Activated CD4-positive, alpha-beta T cell treated with anti-CD3 and anti-CD28 coated beads, Interleukin-2, Interleukin-4, amounts not matched to agents 100 ng/mL and 50 ng/mL, durations not matched to agents 16 hours and 8 hours (primary cell): ENCODE data around the gene ETV6.

Experiments
- DNase-seq: peaks from one replicate; pipeline ENCODE4 v3.0.0-alpha.2; 2020; ENCODE audit warnings: low spot score

The ETV6 gene

DNA sequence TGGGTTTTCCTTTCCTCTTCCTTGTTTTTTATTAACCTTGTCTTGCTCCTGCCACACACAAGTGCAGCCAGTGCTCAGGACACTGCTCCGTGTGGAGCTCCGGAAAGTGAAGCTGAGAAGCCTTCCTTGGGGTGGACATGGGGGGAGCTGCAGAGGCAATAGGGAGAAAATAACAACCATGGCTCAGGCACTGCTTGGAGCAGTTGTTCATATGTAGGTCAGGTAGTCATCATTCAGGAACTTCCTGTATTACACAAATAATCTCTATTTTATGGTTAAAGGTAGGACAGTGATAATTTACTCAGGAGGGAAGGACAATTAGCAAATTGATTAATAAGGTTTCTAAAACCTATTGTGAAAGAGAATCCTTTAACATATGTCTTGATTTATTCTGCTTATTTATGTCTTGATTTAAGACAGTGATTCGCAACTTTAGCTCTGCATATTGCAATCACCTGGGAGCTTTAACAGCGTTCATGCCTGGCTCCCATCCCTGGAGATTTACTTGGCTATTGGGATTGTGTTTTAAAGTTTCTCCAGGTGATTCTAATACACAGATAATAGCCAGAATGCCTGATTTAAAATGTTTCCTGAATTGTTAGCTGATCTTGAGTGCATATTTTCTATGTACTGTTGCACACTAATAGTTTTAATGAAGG lies 92.1 kb downstream of the ETV6 start:
- no peak for DNase-seq

DNA sequence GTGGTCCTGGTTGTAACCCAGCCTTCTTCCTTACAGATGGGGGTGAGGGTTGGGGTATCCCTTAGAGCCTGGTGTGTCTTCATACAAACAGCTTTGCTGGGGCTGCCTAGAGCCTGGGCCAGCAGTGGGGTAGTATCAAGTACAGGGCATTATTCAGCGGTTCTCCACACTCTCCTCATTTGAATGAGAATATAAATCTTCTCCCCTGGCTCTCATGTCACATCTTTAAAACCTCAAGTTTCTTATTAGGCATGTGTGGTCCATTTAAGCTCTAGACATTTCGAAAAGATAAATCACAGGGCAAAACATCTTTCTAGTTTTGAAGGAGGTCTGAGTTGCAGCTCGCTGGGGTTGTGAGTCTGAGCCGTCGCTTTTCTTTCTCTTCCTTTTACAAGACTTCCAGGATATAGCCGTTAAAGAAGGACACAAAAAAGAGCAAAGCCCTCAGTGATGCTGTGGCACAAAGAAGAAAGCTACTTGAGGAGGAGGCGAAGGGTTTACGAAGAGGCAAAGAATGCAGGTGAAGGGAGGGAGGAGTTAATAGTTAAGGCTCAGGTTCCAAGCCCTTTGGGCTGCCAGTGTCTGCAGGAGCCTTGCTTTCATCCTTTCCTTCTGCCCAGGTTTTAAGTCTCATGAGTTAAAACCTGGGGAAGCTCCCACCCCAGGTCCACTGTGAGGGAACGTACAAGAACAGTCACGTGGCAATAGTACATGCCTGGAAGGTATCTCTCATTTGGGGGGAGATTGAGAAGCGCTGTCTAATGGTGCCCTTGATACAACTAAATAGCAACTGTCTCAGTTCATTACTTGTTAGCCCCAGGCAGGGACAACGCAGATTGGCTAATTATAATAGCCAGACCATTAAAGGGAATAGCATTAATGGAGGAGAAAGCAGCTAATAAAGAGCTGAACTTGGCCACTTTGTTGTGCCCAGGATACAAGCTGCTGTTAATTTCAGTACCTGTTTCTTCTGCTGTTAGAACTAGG lies 94.2 kb downstream of the ETV6 start:
- DNase-seq: no peak

DNA sequence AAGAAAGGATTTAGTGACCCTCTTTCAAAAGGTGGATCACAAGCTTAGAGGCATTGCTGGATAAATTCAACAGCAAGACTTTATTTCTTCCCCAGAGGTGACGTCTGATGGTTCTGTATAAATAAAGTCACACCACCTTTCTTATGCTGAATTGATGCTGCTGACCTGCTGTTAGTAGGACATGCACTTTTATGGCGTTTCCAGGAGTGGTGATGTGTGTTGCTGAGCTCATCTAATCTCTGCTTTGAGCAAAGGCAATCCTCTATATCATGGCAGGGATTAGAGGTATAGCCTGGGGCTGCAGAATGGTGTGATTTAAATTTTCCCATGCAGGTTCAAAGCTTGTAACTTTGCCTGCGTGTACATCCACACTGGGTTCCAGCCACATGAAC lies 94.9 kb downstream of the ETV6 start:
- no peak for DNase-seq

DNA sequence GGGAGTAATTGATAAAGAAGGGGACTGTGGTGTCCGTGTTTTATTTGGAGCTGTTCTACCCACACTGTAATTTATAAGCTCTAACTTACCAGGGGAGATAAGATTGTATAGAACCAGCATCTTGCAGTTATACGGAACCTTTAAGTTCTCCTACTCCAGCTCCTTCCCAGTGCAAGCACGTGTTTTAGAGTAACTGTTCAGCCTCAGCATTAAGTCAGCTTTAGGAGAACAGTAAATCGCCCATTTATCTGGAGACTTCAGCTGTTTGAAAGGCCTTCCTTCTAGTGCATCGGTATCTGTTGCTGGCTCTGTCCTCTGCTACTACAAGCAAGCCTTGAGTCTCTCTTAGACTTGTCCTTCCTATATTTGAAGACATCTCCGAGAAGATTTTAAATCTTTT lies 95.6 kb downstream of the ETV6 start:
- DNase-seq: no peak

DNA sequence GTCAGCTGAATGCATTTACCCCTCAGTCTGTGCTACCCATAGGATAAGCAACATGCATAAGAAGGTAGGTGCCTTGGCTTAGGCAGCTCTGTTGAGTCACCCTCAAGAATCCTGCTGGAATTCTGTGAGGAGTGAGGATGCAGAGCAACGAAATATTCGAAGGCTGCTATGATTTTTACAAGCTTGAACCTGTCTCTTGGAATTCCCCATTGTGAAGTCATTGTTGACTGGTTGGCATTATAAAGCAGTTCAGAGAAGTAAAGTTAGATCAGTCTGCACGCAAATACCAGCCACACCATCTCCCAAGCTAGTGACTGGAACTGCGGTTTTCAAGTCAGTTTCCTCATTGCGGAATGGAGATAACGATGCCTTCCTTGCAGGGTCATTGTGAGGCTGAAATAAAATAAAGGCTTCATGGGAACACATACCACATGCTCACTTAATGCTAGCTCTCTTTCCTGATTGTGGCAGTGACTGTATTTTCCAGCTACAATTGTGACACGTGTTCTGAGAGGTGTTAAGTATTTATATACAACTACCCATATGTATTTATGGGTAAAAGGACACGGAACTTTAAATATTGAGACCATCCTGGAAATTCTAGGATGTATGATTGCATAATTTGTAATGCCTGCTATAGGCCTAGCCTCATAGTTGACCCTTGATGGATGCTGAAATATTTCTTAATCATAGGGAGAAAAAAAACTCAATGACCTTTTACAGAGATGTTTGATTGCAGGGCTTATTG lies 96.7 kb downstream of the ETV6 start:
- DNase-seq: no peak

DNA sequence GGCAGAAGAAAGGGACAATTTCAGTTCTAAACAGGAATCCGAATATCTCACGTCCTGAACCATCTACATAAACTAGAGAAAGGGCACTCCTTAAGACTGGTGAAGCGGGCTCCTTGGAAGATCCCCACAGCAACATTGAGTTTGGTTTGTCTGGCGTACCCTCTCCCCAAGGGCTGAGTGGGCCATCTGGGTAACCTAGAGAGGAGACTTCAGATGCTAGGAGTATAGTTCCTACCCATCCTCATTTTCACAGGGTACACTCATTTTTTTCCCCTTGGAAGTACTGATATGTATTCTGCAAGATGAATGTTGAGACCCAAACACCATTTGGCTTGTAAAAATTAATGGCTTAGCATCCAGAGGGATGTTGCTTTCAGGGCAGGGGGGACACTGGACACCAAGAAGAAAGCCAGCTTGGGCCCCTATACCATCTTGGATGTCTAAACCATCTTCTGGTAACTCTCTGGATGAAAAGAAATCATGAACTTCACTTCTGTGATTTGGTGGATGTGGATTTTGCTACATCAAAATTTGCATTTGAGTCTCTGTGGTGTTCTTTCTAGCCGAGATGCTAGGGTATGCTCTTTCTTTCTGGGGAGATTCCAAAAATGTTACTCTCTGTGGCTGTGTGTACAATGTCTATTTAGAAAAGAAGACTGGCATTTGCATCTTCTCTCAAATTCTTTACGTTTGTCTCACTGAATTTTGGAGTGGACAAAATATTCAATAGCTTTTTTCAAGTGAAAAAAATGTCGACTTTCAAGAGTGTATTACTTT lies 97.7 kb downstream of the ETV6 start:
- no peak for DNase-seq

DNA sequence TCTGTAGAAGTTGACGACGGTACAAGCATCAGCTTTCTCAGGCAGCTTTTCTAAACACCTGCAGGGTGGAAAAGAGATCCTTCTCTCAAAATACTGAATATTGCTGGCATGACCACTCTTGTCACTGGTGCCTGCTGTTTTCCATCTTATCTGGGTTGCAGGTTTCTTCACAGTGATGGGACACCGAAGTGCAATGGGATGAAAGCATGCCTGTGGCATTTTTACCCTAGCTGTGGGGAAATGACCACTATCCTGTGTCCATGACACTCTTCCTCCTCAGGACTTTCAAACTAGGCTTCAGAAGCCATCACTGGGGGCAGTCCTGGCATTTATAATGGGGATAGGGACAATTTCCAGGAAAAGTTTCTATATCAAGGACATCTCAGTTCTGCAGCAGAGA lies 98.5 kb downstream of the ETV6 start:
- no peak for DNase-seq

DNA sequence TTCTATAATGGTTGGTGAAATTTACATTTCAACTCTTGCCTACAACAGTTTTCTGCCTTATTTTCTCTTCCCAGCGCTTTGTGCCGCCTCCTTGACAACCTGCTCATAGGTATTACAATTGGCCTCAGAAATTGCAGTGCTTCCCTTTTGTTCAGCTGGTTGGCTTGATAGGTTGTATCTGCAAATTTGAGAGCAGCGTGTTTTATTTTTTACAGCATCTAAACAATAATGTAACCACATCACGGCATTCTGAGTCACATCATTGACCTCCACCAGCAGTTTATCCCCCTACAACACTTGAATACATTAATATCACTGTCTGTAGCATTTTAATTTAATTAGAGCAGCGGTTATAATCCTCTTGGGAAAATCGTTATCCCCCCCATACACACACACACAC lies 99.4 kb downstream of the ETV6 start:
- no peak for DNase-seq

DNA sequence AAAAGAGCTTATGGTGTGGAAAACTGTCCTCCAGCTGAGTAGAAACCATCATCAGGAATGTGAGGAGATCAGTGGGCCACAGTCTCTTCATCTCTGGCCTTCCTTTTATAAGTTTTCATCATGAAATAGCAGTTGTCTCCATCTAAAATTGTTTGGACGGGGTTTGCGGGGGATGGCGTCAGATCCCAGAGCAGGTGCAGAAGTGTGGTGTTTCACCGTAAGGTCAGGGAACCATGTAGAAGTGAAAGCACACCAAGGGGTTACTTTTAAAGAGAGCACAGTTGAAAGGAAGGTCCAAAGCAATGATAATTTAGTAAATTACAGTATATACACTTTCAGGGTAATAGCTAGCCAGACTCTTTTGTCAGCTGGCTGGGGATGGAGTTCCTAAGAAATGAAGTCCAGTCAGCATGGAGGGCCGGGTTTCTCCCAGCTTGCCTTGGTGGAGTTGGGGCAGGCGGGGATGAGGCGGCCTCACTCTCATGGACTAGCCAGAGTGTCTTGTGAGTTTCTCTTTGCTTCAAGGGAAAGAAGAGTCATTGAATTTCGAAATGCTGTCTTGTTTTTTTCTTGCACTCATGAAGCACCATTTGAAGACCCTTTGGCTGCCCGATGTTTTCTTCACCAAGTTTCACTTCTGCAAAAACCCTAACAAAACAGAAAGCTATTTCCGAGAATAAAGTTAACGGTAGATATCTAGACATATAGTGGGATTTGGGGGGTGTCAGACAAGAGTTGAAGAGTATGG lies 100.6 kb downstream of the ETV6 start:
- no peak for DNase-seq

DNA sequence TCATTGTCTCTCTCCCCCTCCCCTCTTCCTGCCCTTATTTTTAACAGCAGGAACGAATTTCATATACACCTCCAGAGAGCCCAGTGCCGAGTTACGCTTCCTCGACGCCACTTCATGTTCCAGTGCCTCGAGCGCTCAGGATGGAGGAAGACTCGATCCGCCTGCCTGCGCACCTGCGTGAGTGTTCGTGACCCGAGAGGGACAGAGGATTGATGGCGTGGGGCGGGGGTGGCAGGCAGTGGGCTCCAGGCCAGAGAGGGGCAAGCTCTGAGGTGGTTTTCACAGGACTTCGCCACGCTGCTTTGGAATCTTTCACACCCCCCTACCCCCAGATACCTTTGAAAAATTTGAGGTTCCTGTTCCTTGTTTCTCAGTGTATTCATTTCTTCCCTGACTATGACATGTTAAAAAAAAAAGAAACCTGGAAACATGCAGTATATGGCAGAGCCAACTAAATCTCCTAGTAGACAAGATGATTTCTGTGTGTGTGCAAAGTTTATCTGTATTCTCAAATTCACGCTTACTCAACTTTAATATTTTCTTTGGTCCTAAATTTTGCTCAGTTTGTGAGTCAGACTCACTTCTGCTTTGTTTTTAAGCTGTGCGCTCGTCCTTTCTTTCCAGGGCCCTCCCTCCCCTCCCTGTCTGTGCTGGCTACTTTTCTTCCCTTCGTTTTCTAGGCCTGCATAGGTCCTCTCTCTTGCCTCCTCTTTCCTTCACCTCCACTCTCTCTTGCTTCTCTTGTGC lies 103.1 kb downstream of the ETV6 start:
- no peak for DNase-seq

DNA sequence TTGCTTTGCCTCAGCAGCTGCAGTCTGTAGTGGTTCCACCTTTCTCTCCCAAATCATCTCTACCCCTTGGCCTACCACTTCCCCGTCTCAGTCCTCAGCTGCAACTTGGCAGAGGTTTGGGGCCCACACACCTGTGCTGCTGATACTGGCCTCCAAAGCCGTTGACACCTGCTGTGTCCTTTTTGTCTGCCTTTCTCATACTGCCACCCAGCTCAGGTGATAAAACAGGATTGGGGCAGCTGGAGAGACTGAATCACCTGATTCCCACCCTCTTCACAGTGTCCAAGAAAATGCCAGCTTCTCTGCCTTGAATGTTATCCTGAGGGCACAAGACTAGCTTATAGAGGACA lies 103.7 kb downstream of the ETV6 start:
- DNase-seq: no peak

DNA sequence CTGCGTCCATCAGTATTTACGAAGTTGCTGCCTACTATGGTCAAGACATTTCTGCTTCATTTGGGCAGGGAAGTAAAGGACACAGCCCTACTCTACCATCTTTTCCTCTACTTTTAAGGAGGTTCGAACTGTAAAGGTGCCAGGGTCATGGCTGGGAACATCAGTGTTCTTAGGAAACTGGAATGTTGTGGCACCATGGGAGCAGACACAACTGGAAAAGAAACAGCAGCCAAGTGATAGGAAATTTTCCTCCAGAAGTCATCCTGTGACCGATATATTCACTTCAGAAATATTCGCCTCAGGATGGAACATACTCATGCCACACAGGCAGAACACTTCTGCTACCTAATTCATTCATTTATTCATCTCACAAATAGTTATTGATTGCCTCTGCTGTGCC lies 104.4 kb downstream of the ETV6 start:
- DNase-seq: no peak

DNA sequence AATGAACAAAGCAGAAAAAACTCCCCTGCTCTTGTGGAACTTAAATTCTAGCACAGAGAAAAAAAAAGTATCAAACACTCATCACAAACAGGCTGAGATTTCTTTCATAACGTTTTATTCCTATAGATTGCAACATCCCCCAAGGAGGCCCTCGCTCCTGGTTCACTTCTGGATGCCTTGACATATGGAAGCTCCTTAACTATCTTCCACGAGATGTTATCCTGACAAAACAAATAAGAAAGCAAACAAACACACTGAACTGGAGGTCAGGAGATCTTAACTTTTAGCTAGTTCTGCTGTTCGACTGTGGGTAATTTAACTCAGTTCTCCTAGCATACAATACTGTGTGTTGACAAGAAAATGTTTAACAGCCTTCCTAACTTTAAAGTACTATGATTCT lies 104.8 kb downstream of the ETV6 start:
- DNase-seq: no peak

DNA sequence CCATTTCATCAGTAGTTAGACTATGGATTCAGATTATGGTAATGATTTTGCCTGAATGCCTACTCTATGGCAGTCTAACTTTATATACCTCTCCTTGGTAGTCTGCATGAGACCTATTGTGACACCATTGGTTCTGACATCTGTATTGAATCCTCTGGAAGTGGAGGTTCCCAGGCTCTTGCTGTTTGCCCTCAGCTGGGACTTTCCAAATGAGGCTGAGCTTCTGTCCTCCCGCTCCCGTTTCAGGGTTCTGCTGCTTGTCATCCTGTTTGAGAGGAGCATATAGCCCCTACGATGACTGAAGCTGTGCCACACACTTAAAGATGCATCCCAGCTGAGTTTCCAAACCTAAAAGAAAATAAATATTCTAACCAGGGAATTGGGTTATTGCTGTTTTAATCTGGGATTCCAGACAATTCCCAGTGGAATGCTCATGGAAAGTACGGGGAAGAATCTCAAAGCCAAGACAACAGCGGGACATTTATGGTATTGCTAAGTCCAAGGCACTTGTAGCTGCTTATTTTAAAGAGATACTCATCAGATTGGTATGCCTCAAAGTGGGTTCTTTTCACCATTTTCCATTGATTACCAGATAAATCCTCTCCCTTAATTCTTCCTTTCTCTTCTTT lies 105.9 kb downstream of the ETV6 start:
- no peak for DNase-seq

DNA sequence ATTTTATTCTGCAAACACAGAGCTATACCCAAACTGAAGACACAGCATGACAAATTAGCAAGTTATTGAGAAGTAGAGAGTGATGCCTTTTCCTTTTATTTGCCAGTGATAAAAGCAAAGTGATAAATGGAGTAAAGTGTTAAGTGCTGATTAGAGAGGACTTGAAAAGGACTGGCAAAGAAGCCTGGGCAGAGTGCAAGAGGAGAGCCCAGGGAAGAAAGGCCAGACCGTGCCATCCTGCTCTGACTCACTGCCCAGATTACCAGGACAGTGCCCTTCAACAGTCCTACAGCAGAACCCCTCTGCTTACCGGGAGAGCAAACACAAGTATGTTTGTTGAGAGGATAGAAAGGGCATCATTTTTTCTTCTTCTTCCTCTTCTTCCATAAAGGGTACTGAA lies 106.5 kb downstream of the ETV6 start:
- DNase-seq: no peak

DNA sequence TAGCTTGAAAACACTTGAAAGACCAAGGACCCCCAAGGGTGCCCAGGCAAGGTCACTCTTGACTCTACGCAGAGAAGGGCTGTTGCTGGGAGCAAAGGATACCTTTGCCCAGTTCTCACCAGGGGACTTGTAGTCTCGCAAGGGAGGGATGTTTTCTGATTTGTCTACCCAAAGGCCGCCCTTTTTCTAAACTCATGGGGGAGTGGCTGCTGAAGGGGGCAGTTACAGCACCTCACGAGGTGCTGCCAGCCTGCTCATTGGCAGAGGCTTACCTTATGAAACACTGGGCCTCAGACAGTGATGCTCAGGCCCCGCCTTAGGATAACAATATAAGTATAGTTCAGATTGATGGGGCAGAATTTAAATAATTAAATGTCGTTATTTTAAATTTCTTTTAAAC lies 107.0 kb downstream of the ETV6 start:
- no peak for DNase-seq

DNA sequence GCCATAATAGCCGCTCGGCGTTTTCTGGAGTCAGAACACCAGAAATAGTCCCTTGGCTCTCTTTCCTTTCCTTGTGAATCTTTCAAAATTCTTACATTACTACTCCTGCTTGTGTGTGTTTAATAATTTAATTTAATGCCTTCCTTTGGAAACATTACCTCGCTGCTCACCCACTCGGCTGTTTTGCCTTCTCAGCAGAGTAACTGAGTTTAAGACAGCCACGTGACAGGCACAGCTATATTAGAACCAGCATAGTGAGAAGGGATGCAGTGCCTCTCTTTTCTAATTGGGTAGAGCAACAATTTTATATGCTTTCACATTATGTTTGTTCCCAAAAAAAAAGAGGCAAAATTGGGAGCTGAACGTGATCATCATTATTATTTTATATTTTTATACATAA lies 107.6 kb downstream of the ETV6 start:
- no peak for DNase-seq

DNA sequence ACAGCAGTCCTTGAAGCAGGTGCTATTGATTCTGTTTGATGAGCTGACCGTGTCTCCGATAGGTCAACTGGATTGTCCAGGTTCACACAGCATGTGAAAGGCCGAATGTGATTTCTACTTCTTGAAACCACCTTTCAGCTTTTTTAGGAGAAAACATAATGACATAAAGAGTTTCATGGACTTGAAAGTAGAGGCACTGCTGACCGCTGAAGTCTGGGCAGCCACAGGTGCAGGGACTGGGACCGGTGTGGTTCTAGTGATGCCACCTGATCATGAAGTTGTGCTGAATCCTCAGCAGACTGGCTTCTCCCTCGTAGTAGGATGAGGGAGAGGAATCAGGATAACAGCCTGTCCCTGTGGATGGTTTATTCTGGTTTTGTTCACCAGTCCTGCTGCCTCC lies 108.1 kb downstream of the ETV6 start:
- DNase-seq: no peak

DNA sequence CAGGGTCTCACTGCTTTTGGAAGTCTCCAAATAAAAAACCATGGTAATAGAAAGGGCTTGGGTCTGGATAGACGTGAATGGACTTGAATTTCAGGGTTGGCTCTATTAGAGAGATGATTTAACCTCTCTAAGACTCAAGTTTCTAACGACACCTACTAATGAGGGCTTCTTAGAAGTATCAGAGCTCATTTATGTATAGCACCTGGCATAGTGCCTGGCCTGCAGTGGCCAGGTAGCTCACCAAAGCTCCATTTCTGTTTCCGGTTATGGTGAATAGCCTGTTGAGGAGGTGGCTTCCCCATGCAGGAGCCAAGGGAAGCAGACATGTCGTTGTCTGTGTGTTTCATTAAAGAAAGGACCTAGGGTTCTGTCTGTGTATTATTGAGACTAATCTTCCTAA lies 108.6 kb downstream of the ETV6 start:
- DNase-seq: no peak
